ENCODE results near the gene FBXL19. TPM values are rescaled to one million over a fixed set of nuclear protein-coding genes. Genes with fewer than 3 reads are reported as not detected.
A peak's percentile ranks its signal among the peaks of the same experiment; 100 is the strongest.

The FBXL19 gene
- total and polyA plus RNA-seq, 2 of the 8 experiments (the other 6 are each of a cell fraction or from before 2014, with no cell fraction given), result 47.2 to 72.2 TPM

DNA sequence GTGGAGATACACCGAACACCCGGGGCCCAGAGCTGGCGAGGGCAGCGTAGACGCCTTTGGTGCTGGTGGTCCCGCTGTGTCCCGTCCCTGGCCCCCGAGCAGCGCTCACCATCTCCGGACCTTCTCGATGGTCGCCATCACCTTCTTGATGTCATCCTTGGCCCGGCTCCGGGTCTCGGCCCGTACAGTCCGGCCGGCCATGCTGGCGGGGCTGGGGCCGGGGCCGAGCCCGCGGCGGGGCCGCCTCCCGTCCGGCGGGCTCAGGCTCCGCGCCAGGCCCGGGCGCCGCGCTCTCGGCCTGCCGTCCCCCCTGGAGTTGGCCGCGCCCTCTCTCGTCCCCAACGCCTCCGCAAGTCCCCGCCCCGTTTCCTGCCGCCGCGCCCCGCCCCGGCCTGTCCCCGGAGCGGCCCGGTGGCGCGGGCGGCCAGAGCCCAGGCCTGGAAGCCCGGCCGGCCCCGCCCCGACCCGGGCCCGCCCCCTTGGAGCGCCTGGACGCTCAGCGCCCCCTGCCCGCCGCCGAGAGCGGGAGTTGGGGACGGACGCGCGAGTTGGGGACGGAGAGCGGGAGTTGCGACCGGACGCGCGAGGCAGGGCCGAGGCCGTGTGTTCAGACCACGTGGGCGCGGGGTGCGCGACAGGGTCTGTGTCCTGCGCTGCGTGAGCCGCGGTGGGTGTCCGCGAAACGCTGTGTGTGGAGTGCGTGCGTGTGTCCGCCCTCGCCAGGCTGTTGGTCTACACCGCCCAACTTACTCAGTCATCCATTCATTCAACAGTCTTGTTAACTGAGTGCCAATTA is 29.4 kb upstream of the FBXL19 start, which contains the start of gene BCL7C (continued):
- 0 out of 2 replicates have a peak, but pooled peaks have one; percentile 43 for TF ChIP-seq SUZ12 (IDR thresholded peaks at IDR 0.05; ENCODE audit: low read length)
- no peak for TF ChIP-seq MAFK (IDR thresholded peaks at IDR 0.05; ENCODE audit: low read depth, low read length)
- TF ChIP-seq ASH2L (IDR thresholded peaks at IDR 0.05; ENCODE audit: low read length), result no peak
- TF ChIP-seq GABPA (IDR thresholded peaks at IDR 0.05; ENCODE audit: borderline replicate concordance, insufficient read depth, low read length), result no peak
- TF ChIP-seq, protein P1, sequence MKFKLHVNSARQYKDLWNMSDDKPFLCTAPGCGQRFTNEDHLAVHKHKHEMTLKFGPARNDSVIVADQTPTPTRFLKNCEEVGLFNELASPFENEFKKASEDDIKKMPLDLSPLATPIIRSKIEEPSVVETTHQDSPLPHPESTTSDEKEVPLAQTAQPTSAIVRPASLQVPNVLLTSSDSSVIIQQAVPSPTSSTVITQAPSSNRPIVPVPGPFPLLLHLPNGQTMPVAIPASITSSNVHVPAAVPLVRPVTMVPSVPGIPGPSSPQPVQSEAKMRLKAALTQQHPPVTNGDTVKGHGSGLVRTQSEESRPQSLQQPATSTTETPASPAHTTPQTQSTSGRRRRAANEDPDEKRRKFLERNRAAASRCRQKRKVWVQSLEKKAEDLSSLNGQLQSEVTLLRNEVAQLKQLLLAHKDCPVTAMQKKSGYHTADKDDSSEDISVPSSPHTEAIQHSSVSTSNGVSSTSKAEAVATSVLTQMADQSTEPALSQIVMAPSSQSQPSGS (IDR thresholded peaks at IDR 0.05; ENCODE audit: low read length), result no peak
- TF ChIP-seq TBP (IDR thresholded peaks at IDR 0.05; ENCODE audit: low read depth, low read length), result no peak
- TF ChIP-seq POLR2AphosphoS5 (IDR thresholded peaks at IDR 0.05; ENCODE audit: low read depth, low read length), result peak; percentile 67; the same call in 1 of the 2 replicates
- no peak for TF ChIP-seq POU5F1 (IDR thresholded peaks at IDR 0.05; ENCODE audit: low read depth, low read length)
- TF ChIP-seq RBBP5 (IDR thresholded peaks at IDR 0.05; ENCODE audit: borderline replicate concordance, low read depth, low read length), result 0 out of 2 replicates have a peak, but pooled peaks have one; percentile 26
- TF ChIP-seq, protein P2, sequence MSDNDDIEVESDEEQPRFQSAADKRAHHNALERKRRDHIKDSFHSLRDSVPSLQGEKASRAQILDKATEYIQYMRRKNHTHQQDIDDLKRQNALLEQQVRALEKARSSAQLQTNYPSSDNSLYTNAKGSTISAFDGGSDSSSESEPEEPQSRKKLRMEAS (IDR thresholded peaks at IDR 0.05), result peak; percentile 99
- TF ChIP-seq TAF7 (optimal IDR thresholded peaks at IDR 0.05; ENCODE audit: borderline replicate concordance, low read depth, low read length), result no peak
- no peak for TF ChIP-seq RXRA (IDR thresholded peaks at IDR 0.05; ENCODE audit: insufficient read depth, low read depth, low read length)
- TF ChIP-seq FOSL1 (IDR thresholded peaks at IDR 0.05; ENCODE audit: insufficient read depth, low read depth, low read length), result no peak
- TF ChIP-seq, protein P3, sequence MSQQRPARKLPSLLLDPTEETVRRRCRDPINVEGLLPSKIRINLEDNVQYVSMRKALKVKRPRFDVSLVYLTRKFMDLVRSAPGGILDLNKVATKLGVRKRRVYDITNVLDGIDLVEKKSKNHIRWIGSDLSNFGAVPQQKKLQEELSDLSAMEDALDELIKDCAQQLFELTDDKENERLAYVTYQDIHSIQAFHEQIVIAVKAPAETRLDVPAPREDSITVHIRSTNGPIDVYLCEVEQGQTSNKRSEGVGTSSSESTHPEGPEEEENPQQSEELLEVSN (IDR thresholded peaks at IDR 0.05), result peak; percentile 98
- TF ChIP-seq ZNF274 (IDR thresholded peaks at IDR 0.05; ENCODE audit: borderline replicate concordance, extremely low read depth, low read length), result no peak
- no peak for TF ChIP-seq SP4 (IDR thresholded peaks at IDR 0.05; ENCODE audit: low read length)
- no peak for TF ChIP-seq JUND (IDR thresholded peaks at IDR 0.05; ENCODE audit: low read length)
- TF ChIP-seq KDM1A (IDR thresholded peaks at IDR 0.05; ENCODE audit: borderline replicate concordance, low read length), result 0 out of 2 replicates have a peak, but pooled peaks have one; percentile 30
- peak; percentile 9; the same call in 1 of the 2 replicates for TF ChIP-seq YY1 (IDR thresholded peaks at IDR 0.05; ENCODE audit: low read depth, low read length)
- TF ChIP-seq GTF2F1 (IDR thresholded peaks at IDR 0.05; ENCODE audit: borderline replicate concordance, low read depth, low read length), result no peak
- TF ChIP-seq RAD21 (IDR thresholded peaks at IDR 0.05 in 1 of 2, conservative IDR thresholded peaks at IDR 0.05 in 1 of 2; ENCODE audit: low read depth in 2 of 2, low read length in 2 of 2), result peak in 1 of 2 experiments; percentile 45; a peak in 2 of 4 replicates
